ENCODE results near the gene DLG2.

Gene DLG2

DNA sequence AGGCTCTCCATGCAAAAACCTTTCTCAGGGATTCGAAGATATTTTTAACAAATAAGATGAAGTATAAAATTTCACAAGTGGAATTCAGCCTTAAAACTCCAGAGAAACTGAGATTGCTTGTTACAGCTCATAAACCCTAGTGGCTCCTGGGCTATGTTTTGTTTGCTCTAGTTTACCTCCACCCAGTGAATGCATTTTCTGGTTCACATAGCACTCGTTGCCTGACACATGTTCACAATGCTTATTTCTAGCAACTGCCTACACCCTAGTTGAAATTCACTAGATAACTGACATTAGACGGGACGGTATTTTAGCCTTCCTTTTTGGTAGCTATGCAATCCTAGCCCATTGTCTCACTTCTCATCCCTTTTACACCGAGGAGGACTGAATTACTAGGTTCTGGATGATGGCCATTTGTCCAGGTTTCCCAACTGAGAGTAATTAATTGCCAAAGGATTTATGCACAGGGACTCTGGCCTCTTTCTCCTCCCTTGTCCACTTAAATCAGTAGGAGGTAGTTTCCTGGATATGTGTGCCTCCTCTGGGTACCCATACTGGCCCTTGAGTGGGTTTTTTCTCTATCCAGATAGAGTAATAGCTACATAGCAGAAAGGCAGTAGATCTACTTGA is 951.6 kb downstream of the DLG2 start:
- H3K36me3 ChIP-seq (ENCODE audit: control insufficient read depth, low read length): no peaks in the 10 kb centered on the region
- TF ChIP-seq EZH2phosphoT487 (IDR thresholded peaks at IDR 0.05; ENCODE audit: borderline replicate concordance, low read length): no peak
- TF ChIP-seq, protein P1, sequence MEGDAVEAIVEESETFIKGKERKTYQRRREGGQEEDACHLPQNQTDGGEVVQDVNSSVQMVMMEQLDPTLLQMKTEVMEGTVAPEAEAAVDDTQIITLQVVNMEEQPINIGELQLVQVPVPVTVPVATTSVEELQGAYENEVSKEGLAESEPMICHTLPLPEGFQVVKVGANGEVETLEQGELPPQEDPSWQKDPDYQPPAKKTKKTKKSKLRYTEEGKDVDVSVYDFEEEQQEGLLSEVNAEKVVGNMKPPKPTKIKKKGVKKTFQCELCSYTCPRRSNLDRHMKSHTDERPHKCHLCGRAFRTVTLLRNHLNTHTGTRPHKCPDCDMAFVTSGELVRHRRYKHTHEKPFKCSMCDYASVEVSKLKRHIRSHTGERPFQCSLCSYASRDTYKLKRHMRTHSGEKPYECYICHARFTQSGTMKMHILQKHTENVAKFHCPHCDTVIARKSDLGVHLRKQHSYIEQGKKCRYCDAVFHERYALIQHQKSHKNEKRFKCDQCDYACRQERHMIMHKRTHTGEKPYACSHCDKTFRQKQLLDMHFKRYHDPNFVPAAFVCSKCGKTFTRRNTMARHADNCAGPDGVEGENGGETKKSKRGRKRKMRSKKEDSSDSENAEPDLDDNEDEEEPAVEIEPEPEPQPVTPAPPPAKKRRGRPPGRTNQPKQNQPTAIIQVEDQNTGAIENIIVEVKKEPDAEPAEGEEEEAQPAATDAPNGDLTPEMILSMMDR (IDR thresholded peaks at IDR 0.05; ENCODE audit: low read depth, low read length, poor library complexity, severe bottlenecking): no peak
- H3K4me2 ChIP-seq (ENCODE audit: low read length): no peak overlapping the region
- H3K27me3 ChIP-seq (ENCODE audit: control insufficient read depth, low read length): no peaks in the 10 kb centered on the region
- H3K4me1 ChIP-seq (ENCODE audit: control insufficient read depth, low read length): no peaks in the 10 kb centered on the region
- H3K4me3 ChIP-seq (ENCODE audit: low read length): no peak overlapping the region
- H3K9me3 ChIP-seq (ENCODE audit: control insufficient read depth, insufficient read depth, low read length): no peaks in the 10 kb centered on the region
- H3F3A ChIP-seq (ENCODE audit: control insufficient read depth, insufficient read depth): no peaks in the 10 kb centered on the region
- H3K9me2 ChIP-seq (replicated peaks; ENCODE audit: control insufficient read depth, low read length): no peaks in the 10 kb centered on the region
- H4K20me1 ChIP-seq (ENCODE audit: control insufficient read depth, insufficient read depth, low read depth, low read length): no peaks in the 10 kb centered on the region
- H3K27ac ChIP-seq (ENCODE audit: low read depth, low read length): no peak overlapping the region
- H3K79me2 ChIP-seq (ENCODE audit: control insufficient read depth, low read length): no peaks in the 10 kb centered on the region

DNA sequence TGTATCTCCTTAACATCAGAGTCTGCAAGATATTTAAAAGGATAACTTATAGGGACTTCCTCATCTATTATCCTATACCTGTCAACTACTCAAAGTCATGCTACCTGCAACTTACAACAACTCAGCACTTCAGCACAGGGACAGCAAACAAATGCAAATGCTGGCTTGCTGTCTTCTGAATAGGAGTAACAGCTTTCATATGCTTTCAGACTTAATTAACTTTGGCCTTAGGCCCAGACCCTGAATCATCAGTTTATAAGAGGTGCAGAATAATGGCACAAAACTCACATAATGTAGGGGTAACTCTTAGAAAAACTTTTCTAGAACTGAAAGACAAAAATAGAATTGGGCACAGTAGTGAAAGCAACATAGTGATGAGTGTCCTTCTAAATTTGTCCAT is 953.4 kb downstream of the DLG2 start:
- no peak overlapping the region for H3K4me2 ChIP-seq (ENCODE audit: low read length)
- H3F3A ChIP-seq (ENCODE audit: control insufficient read depth, insufficient read depth): no peaks in the 10 kb centered on the region
- H3K36me3 ChIP-seq (ENCODE audit: control insufficient read depth, low read length): no peaks in the 10 kb centered on the region
- H3K27me3 ChIP-seq (ENCODE audit: control insufficient read depth, low read length): no peaks in the 10 kb centered on the region
- H3K4me3 ChIP-seq (ENCODE audit: low read length): no peak overlapping the region
- H4K20me1 ChIP-seq (ENCODE audit: control insufficient read depth, insufficient read depth, low read depth, low read length): no peaks in the 10 kb centered on the region
- TF ChIP-seq, protein P1 (IDR thresholded peaks at IDR 0.05; ENCODE audit: low read depth, low read length, poor library complexity, severe bottlenecking): no peak
- TF ChIP-seq EZH2phosphoT487 (IDR thresholded peaks at IDR 0.05; ENCODE audit: borderline replicate concordance, low read length): no peak
- no peak overlapping the region for H3K27ac ChIP-seq (ENCODE audit: low read depth, low read length)
- no peaks in the 10 kb centered on the region for H3K9me2 ChIP-seq (replicated peaks; ENCODE audit: control insufficient read depth, low read length)
- H3K9me3 ChIP-seq (ENCODE audit: control insufficient read depth, insufficient read depth, low read length): no peaks in the 10 kb centered on the region
- no peaks in the 10 kb centered on the region for H3K4me1 ChIP-seq (ENCODE audit: control insufficient read depth, low read length)
- no peaks in the 10 kb centered on the region for H3K79me2 ChIP-seq (ENCODE audit: control insufficient read depth, low read length)

DNA sequence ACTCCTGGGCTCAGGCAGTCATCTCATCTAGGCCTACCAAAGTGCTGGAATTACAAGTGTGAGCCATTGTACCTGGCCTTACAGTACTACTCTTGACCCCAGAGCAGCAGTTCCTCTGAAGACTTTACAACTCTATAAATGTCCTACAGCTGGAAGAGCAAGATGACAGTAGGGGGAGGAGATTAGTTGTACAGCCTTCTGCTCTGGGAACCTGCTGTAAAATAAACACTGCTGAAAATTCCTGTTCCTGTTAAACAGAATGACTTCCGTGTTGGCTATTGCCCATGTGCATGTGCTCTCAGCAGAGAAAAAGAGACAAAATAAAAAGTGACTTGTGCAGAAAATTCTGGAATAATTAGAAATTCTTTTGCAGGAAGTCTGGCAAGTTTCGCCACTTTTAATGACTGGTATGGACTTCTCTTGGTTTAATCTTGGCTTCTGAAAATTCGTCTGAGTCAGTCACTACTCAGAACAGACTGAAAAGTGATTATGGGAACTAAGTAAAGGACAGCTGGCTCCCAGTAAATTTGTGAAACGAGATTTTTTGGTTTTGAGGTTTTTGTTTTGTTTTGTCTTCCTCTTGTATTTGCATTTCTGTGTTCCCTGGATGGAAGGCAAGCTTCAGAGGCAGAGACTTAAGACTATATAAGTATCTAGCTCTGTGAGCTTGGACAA is 955.7 kb downstream of the DLG2 start:
- Histone ChIP-seq H3K4me1 (ENCODE audit: control insufficient read depth, low read length) (no peaks in the 10 kb centered on the region), H3K79me2 (ENCODE audit: control insufficient read depth, low read length) (no peaks in the 10 kb centered on the region), H3K4me2 (ENCODE audit: low read length) (no peak overlapping the region), H3K27ac (ENCODE audit: low read depth, low read length) (no peak overlapping the region), H3K36me3 (ENCODE audit: control insufficient read depth, low read length) (no peaks in the 10 kb centered on the region), H3K4me3 (ENCODE audit: low read length) (no peak overlapping the region), H3K27me3 (ENCODE audit: control insufficient read depth, low read length) (no peaks in the 10 kb centered on the region), H4K20me1 (ENCODE audit: control insufficient read depth, insufficient read depth, low read depth, low read length) (no peaks in the 10 kb centered on the region), H3K9me3 (ENCODE audit: control insufficient read depth, insufficient read depth, low read length) (no peaks in the 10 kb centered on the region), H3K9me2 (replicated peaks; ENCODE audit: control insufficient read depth, low read length) (no peaks in the 10 kb centered on the region), H3F3A (ENCODE audit: control insufficient read depth, insufficient read depth) (no peaks in the 10 kb centered on the region)
- no peak for TF ChIP-seq EZH2phosphoT487 (IDR thresholded peaks at IDR 0.05; ENCODE audit: borderline replicate concordance, low read length)
- TF ChIP-seq, protein P1 (IDR thresholded peaks at IDR 0.05; ENCODE audit: low read depth, low read length, poor library complexity, severe bottlenecking): no peak

Data from DOHH2 (cell line).